GM23248 (cell line): ENCODE data around the gene ZFX. TPM values are rescaled to one million over a fixed set of nuclear protein-coding genes. Genes with fewer than 3 reads are reported as not detected.

ENCODE experiments used
- DNase-seq: peaks from one replicate; pipeline ENCODE4 v3.0.0-alpha.2; 2015
- H2AFZ ChIP-seq: fragments of 200-600 bp; sonication (generic); 2 replicates; pipeline ENCODE4 v1.6.1; 2016; ENCODE audit warnings: antibody characterized with exemption
- H3F3A ChIP-seq: fragments of 200-600 bp; sonication (generic); 2 replicates; pipeline ENCODE4 v1.6.1; 2016; ENCODE audit warnings: mild to moderate bottlenecking, antibody characterized with exemption, mixed run types; ENCODE audit not compliant: insufficient read depth
- H3K27ac ChIP-seq: fragments of 200-600 bp; sonication (generic); 2 replicates; pipeline ENCODE4 v1.5.1; 2016; ENCODE audit warnings: mild to moderate bottlenecking
- H3K27me3 ChIP-seq: fragments of 200-600 bp; sonication (generic); replicated peaks from 2 replicates; pipeline ENCODE4 v1.6.1; 2016; ENCODE audit warnings: mild to moderate bottlenecking; ENCODE audit not compliant: insufficient read depth
- H3K36me3 ChIP-seq: fragments of 200-600 bp; sonication (generic); 2 replicates; pipeline ENCODE4 v1.6.1; 2016; ENCODE audit warnings: low read depth, mild to moderate bottlenecking
- H3K4me1 ChIP-seq: fragments of 200-600 bp; sonication (generic); 2 replicates; pipeline ENCODE4 v1.6.1; 2016; ENCODE audit warnings: mild to moderate bottlenecking; ENCODE audit not compliant: insufficient read depth
- H3K4me2 ChIP-seq: fragments of 200-600 bp; sonication (generic); one replicate; pipeline ENCODE4 v1.6.1; 2016; ENCODE audit warnings: mild to moderate bottlenecking; ENCODE audit not compliant: unreplicated experiment
- H3K4me3 ChIP-seq: fragments of 200-600 bp; sonication (generic); 2 replicates; pipeline ENCODE4 v1.5.1; 2016; ENCODE audit warnings: mild to moderate bottlenecking
- H3K79me2 ChIP-seq: fragments of 200-600 bp; sonication (generic); 2 replicates; pipeline ENCODE4 v1.6.1; 2016; ENCODE audit warnings: mild to moderate bottlenecking; ENCODE audit not compliant: insufficient read depth
- H3K9ac ChIP-seq: fragments of 200-600 bp; sonication (generic); 2 replicates; pipeline ENCODE4 v1.6.1; 2016; ENCODE audit warnings: mild to moderate bottlenecking
- H3K9me2 ChIP-seq: fragments of 200-600 bp; sonication (generic); 2 replicates; pipeline ENCODE4 v1.6.1; 2016; ENCODE audit warnings: mixed run types, mild to moderate bottlenecking, moderate library complexity; ENCODE audit not compliant: insufficient read depth
- H3K9me3 ChIP-seq: fragments of 200-600 bp; sonication (generic); one replicate; pipeline ENCODE4 v1.6.1; 2017; ENCODE audit warnings: low read depth
- H4K20me1 ChIP-seq: fragments of 200-600 bp; sonication (generic); 2 replicates; pipeline ENCODE4 v1.6.0; 2016; ENCODE audit not compliant: insufficient read depth
- EZH2 ChIP-seq: fragments of 200-600 bp; sonication (generic); IDR thresholded peaks from 2 replicates; pipeline ENCODE4 v1.6.1; 2018; ENCODE audit warnings: antibody characterized with exemption, mild to moderate bottlenecking; ENCODE audit not compliant: insufficient read depth, poor library complexity, severe bottlenecking
- EZH2phosphoT487 ChIP-seq: fragments of 200-600 bp; sonication (generic); IDR thresholded peaks from 2 replicates; pipeline ENCODE4 v1.6.1; 2018; ENCODE audit warnings: antibody characterized with exemption, moderate library complexity, mild to moderate bottlenecking, low read depth; ENCODE audit not compliant: insufficient read depth
- WGBS, 2 experiments: methylation state at CpG; one replicate each; pipeline ENCODE4 v1.1.6; 2015 to 2017; ENCODE audit warnings: low lambda C conversion rate in 2 of 2, low coverage in 1 of 2; ENCODE audit errors: missing lambda C conversion rate in 2 of 2; 5-methylcytosine and 5-hydroxymethylcytosine counted together
- in situ Hi-C: fragments of 300-500 bp; cut with MboI; formaldehyde crosslinking; loops from 2 replicates; pipeline ENCODE4 v1.15.0; 2020
- polyA plus RNA-seq: library from polyadenylated mRNA; unstranded; fragments of >200 nt; fragmentation: Nextera tagmentation; extraction: Ambion mirVana; gene quantifications from 2 replicates; pipeline ENCODE4 v1.2.1, GENCODE V29; 2016
- total RNA-seq: library from RNA; depleted of rRNA; stranded (reverse); fragments of >200 nt; shearing (Covaris generic); gene quantifications from 2 replicates; pipeline ENCODE4 v1.2.3, GENCODE V29; 2014

Gene ZFX
- total and polyA plus RNA-seq, 2 experiments from 2014 or later = 19.6 to 24.1 TPM

- Histone ChIP-seq H3K9me2 (no peaks in the 10 kb centered on the region), H3K79me2 (peaks cover 2% of the 10 kb centered on the region), H3K27me3 (no peaks in the 10 kb centered on the region), H3K4me2 (peak overlapping the region; percentile 73), H3F3A (peaks cover 36% of the 10 kb centered on the region), H4K20me1 (no peaks in the 10 kb centered on the region), H2AFZ (no peak overlapping the region), H3K4me1 (peaks cover 36% of the 10 kb centered on the region), H3K9me3 (no peaks in the 10 kb centered on the region), H3K4me3 (peak overlapping the region; percentile 64), H3K27ac (peak overlapping the region; percentile 99), H3K36me3 (no peaks in the 10 kb centered on the region), H3K9ac (peak overlapping the region; percentile 65)
- no peak for TF ChIP-seq EZH2phosphoT487
- peak; percentile 56 for DNase-seq
- in situ Hi-C loops = no loop called here
- WGBS, 2 experiments = 42 to 43% methylated on average over 4 of the region's 4 CpGs
These were observed 4.0 kb upstream of the ZFX start for GRCh38 chrX:24145303-24146186.

- Histone ChIP-seq H3K79me2 (peaks cover 10% of the 10 kb centered on the region), H3K9me2 (no peaks in the 10 kb centered on the region), H2AFZ (peak overlapping the region; percentile 62; the same call in 1 of the 2 replicates), H3K4me1 (peaks cover 38% of the 10 kb centered on the region), H3K4me3 (peak overlapping the region; percentile 64), H3K36me3 (no peaks in the 10 kb centered on the region), H3K27ac (peak overlapping the region; percentile 99), H3K9me3 (no peaks in the 10 kb centered on the region), H3K9ac (peak overlapping the region; percentile 65), H4K20me1 (peaks cover 2% of the 10 kb centered on the region; the same call in 1 of the 2 replicates), H3F3A (peaks cover 44% of the 10 kb centered on the region), H3K4me2 (peak overlapping the region; percentile 73), H3K27me3 (no peaks in the 10 kb centered on the region)
- in situ Hi-C loops = no loop called here
- no peak for DNase-seq
- 0 to 4% methylated on average over 6 of the region's 6 CpGs for WGBS, 2 experiments
- no peak for TF ChIP-seq EZH2
- no peak for TF ChIP-seq EZH2phosphoT487
These were observed 3.1 kb upstream of the ZFX start for GRCh38 chrX:24146283-24146949.

GRCh38 chrX:24147165-24147564 is 2.4 kb upstream of the ZFX start:
- peak overlapping the region; percentile 99 for H3K27ac ChIP-seq

GRCh38 chrX:24148121-24148520 is 1.4 kb upstream of the ZFX start:
- peak overlapping the region; percentile 99 for H3K27ac ChIP-seq
- no peaks in the 10 kb centered on the region for H3K36me3 ChIP-seq
- TF ChIP-seq EZH2phosphoT487 (no peak), EZH2 (no peak)
- peaks cover 51% of the 10 kb centered on the region for H3K4me1 ChIP-seq
- DNase-seq = no peak
- in situ Hi-C loops = no loop called here
- H3K9me3 ChIP-seq = no peaks in the 10 kb centered on the region
- no peaks in the 10 kb centered on the region for H3K27me3 ChIP-seq
- H3K9me2 ChIP-seq = no peaks in the 10 kb centered on the region
- H3F3A ChIP-seq = peaks cover 44% of the 10 kb centered on the region
- peaks cover 27% of the 10 kb centered on the region for H3K79me2 ChIP-seq
- H3K4me3 ChIP-seq = peak overlapping the region; percentile 97
- H4K20me1 ChIP-seq = peaks cover 7% of the 10 kb centered on the region; the same call in 1 of the 2 replicates
- 4 to 6% methylated on average over 3 of the region's 3 CpGs for WGBS, 2 experiments
- H3K9ac ChIP-seq = peak overlapping the region; percentile 100
- H2AFZ ChIP-seq = peak overlapping the region; percentile 55
- H3K4me2 ChIP-seq = peak overlapping the region; percentile 70

More at GRCh38 chrX:24147165-24147564, 2.4 kb upstream of the ZFX start:
- no peak for DNase-seq
- Histone ChIP-seq H3F3A (peaks cover 44% of the 10 kb centered on the region), H3K9me2 (no peaks in the 10 kb centered on the region), H3K4me2 (peak overlapping the region; percentile 73), H3K36me3 (no peaks in the 10 kb centered on the region), H3K4me3 (no peak overlapping the region), H2AFZ (peak overlapping the region; percentile 62), H3K9ac (peak overlapping the region; percentile 65), H4K20me1 (peaks cover 7% of the 10 kb centered on the region; the same call in 1 of the 2 replicates), H3K4me1 (peaks cover 45% of the 10 kb centered on the region), H3K27me3 (no peaks in the 10 kb centered on the region), H3K9me3 (no peaks in the 10 kb centered on the region), H3K79me2 (peaks cover 18% of the 10 kb centered on the region)
- in situ Hi-C loops = no loop called here
- no peak for TF ChIP-seq EZH2phosphoT487
- no peak for TF ChIP-seq EZH2
